ENCODE measurements around the gene NAA15. TPM values are rescaled to one million over a fixed set of nuclear protein-coding genes. Genes with fewer than 3 reads are reported as not detected.
"Not testable (repeated sequence)": the region's sequence is repeated elsewhere in the genome, so short reads cannot be mapped to it uniquely, and the experiment has no call there.

NAA15 gene
- total RNA-seq, 1 donor from 2014 or later: 86.7 TPM

DNA sequence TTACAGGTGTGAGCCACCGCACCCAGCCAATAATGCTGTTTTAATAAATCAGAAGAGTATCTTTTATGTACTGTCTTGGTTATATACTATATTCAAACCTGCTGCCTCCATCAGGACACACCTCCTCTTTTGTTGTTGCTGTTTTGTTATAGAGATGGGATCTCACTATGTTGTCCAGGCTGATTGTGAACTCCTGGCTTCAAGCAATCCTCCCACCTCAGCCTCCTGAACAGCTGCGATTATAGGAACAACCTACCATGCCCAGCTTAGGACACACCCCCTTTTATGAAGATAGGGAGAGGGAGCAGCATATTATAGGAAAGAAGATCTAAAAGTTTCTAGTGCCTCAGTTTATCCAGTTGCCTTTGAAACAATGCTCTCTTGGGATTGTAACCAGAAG lies 90.4 kb downstream of the NAA15 start:
- H3K4me1 Mint-ChIP-seq (ENCODE audit: low read depth): peaks cover 7% of the 10 kb centered on the region
- no peak overlapping the region for H3K4me3 Mint-ChIP-seq (ENCODE audit: low read depth)
- intact Hi-C loops (cut with micrococcal nuclease): no loop called here
- H3K27ac Mint-ChIP-seq: no peak overlapping the region
- no peaks in the 10 kb centered on the region for H3K27me3 Mint-ChIP-seq (ENCODE audit: low read depth)
- peaks cover 55% of the 10 kb centered on the region for H3K36me3 Mint-ChIP-seq (ENCODE audit: low read depth)
- DNase-seq (ENCODE audit: low spot score): no peak
- no peaks in the 10 kb centered on the region for H3K9me3 Mint-ChIP-seq

DNA sequence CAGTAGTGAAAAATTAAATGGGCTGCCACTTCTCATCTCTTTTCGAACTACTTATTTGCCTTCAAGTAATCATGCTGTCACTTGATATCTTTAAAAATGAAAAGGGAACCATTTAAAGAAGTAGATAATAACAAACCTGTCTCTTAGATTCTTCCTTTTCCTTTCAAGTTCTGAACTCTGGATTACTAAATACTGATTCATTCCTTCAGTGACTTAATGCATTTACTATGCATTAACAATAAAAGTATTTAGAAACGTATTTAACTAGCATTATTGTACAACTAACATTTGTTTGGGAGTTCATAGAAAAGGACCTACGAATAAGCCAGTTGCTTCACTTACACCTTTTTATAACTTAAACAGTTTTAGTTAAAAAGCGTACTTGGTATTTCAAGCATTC lies 91.5 kb downstream of the NAA15 start:
- no peak for DNase-seq (ENCODE audit: low spot score)
- intact Hi-C loops (cut with micrococcal nuclease): no loop called here
- Mint-ChIP-seq H3K27ac (no peak overlapping the region), H3K27me3 (ENCODE audit: low read depth) (no peaks in the 10 kb centered on the region), H3K4me3 (ENCODE audit: low read depth) (no peak overlapping the region), H3K4me1 (ENCODE audit: low read depth) (peaks cover 7% of the 10 kb centered on the region), H3K36me3 (ENCODE audit: low read depth) (peaks cover 59% of the 10 kb centered on the region), H3K9me3 (no peaks in the 10 kb centered on the region)

DNA sequence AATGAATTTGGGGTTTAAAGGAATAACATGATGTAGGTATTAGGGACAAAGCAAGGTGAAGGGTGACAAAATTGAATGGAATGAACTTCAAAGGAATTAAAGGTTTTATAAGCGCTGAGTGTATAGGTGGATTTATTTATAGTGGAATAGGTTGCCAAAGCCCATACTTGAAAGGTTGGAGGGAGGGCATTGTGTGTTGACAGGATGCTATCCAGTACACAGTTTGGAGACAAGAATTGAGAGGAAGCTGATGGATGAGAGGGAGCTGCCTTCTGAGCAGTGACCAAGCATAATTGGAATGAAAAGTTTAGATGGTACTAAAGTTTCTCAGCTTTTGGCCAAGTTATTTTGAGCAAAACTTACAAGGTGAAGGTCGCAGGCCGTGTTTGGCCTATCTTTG lies 100.1 kb downstream of the NAA15 start:
- DNase-seq (ENCODE audit: low spot score): no peak

DNA sequence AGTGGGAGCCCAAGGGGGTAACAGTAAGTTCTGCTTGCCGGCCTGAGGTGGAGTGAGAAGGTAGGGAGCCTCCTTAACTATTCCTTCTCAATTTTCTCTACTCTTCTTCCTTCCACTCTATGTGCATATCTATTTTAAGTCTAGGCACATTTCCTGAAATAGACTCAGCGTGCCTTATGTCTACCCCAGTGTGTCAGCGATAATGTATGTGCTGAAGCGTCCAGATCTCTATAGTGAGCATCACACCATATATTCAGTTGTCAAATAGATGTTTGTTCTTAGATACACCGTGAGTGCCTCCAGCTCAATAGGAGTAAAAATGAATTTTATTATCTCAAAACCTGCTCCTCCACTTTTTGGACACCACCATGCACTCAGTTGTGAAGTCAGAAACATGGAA lies 101.1 kb downstream of the NAA15 start:
- no peak for DNase-seq (ENCODE audit: low spot score)
- intact Hi-C loops (cut with micrococcal nuclease): no loop called here
- Mint-ChIP-seq H3K4me1 (ENCODE audit: low read depth) (no peaks in the 10 kb centered on the region), H3K27me3 (ENCODE audit: low read depth) (no peaks in the 10 kb centered on the region), H3K36me3 (ENCODE audit: low read depth) (peaks cover 24% of the 10 kb centered on the region), H3K9me3 (no peaks in the 10 kb centered on the region), H3K4me3 (ENCODE audit: low read depth) (no peak overlapping the region), H3K27ac (no peak overlapping the region)

More for the DNA sequence above, 100.1 kb downstream of the NAA15 start:
- no peaks in the 10 kb centered on the region for H3K27me3 Mint-ChIP-seq (ENCODE audit: low read depth)
- no peaks in the 10 kb centered on the region for H3K4me1 Mint-ChIP-seq (ENCODE audit: low read depth)
- intact Hi-C loops (cut with micrococcal nuclease): no loop called here
- peaks cover 24% of the 10 kb centered on the region for H3K36me3 Mint-ChIP-seq (ENCODE audit: low read depth)
- no peaks in the 10 kb centered on the region for H3K9me3 Mint-ChIP-seq
- H3K4me3 Mint-ChIP-seq (ENCODE audit: low read depth): no peak overlapping the region
- H3K27ac Mint-ChIP-seq: no peak overlapping the region

DNA sequence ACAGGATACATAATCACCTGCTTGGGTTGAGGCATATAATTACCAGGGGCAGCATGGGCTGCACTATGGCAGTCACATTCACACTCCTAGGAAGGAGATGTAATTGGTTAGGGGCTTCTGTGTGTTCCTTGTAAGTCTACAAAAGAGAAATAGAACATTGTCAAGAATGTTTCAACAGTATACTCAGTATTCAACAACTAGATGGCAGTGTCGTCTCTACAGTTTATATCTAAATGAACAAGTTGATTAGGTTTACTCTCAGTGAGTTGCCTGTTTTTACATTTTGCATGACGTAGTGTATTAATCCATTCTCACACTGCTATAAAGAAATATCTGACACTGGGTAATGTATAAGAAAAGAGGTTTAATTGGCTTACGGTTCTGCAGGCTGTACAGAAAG lies 102.2 kb downstream of the NAA15 start:
- Mint-ChIP-seq H3K4me3 (ENCODE audit: low read depth) (no peak overlapping the region), H3K36me3 (ENCODE audit: low read depth) (peaks cover 17% of the 10 kb centered on the region), H3K27me3 (ENCODE audit: low read depth) (no peaks in the 10 kb centered on the region), H3K9me3 (no peaks in the 10 kb centered on the region), H3K27ac (no peak overlapping the region), H3K4me1 (ENCODE audit: low read depth) (no peaks in the 10 kb centered on the region)
- intact Hi-C loops (cut with micrococcal nuclease): no loop called here
- no peak for DNase-seq (ENCODE audit: low spot score)

DNA sequence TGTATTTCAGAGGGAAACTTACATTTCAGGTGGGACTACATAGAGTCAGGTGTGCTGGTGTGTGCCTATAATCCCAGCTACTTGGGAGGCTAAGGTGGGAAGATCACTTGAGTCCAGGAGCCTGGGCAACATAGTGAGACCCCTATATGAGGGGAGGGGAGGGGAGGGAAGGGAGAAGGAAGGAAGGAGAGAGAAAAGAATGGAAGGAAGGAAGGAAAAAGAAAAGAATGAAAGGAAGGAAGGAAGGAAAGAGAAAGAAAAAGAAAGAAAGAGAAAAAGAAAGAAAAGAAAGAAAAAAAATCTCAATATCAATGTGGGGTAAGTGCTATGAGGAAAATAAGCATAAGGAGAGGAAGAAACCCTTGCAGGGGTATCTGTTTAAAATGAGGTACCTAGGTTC lies 109.0 kb downstream of the NAA15 start:
- no peak for DNase-seq (ENCODE audit: low spot score)
- H3K27ac Mint-ChIP-seq: no peak overlapping the region
- H3K36me3 Mint-ChIP-seq (ENCODE audit: low read depth): peaks cover 32% of the 10 kb centered on the region
- H3K9me3 Mint-ChIP-seq: peaks cover 5% of the 10 kb centered on the region
- H3K4me1 Mint-ChIP-seq (ENCODE audit: low read depth): no peaks in the 10 kb centered on the region
- H3K4me3 Mint-ChIP-seq (ENCODE audit: low read depth): no peak overlapping the region
- no peaks in the 10 kb centered on the region for H3K27me3 Mint-ChIP-seq (ENCODE audit: low read depth)
- intact Hi-C loops (cut with micrococcal nuclease): loop anchor here (10.0 kb wide), 1 partner anchor 244 kb away; no protein-coding TSS in a partner anchor

DNA sequence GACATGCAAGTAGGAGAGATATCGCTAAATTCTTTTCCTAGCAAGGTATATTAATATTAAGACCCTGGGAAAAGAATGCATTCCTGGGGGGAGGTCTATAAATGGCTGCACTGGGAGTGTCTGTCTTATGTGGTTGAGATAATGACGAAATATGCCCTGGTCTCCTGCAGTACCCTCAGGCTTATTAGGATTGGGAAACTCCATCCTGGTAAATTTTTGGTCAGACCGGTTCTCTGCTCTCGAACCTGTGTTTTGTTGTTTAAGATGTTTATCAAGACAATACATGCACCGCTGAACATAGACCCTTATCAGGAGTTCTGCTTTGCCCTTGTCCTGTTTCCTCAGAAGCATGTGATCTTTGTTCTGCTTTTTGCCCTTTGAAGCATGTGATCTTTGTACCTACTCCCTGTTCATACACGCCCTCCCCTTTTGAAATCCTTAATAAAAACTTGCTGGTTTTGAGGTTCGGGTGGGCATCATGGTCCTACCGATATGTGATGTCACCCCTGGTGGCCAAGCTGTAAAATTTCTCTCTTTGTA lies 113.4 kb downstream of the NAA15 start:
- H3K9me3 Mint-ChIP-seq; H3K4me3 Mint-ChIP-seq (ENCODE audit: low read depth); H3K27me3 Mint-ChIP-seq (ENCODE audit: low read depth); H3K4me1 Mint-ChIP-seq (ENCODE audit: low read depth); DNase-seq (ENCODE audit: low spot score); H3K27ac Mint-ChIP-seq: not testable (repeated sequence)
- H3K36me3 Mint-ChIP-seq (ENCODE audit: low read depth): peaks cover 30% of the 10 kb centered on the region
- intact Hi-C loops (cut with micrococcal nuclease): loop anchor here (10.0 kb wide), 1 partner anchor 240 kb away; no protein-coding TSS in a partner anchor

DNA sequence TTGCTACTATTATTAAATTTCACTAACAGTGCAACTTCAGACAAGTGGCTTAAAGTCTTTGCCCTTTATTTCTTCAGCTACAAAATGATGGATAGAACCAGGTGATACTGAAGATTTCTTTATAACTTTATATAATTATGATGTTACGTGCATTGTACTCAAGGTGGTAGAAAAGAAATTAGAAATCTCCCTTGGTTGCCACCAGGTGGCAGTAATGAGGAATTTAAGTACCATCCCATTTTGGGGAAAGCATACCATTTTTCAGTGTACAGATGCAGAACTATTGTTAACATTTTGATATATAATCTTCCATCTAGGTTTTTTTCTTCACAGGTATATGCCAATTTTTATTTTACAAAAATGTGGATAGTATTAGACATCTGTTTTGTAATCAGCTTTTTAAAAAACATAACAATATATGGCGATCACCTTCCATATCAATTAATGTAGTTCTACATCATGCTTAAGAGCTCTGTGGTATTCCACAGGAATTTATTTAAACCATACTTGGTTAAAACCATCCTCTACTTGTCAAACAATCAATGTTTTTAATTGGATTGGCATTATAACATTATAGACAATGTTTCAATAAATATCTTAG lies 114.9 kb downstream of the NAA15 start:
- intact Hi-C loops (cut with micrococcal nuclease): loop anchor here (1.0 to 10.0 kb wide), 3 partner anchors 37 to 239 kb away; no protein-coding TSS in a partner anchor
- H3K27ac Mint-ChIP-seq: no peak overlapping the region
- no peak overlapping the region for H3K4me3 Mint-ChIP-seq (ENCODE audit: low read depth)
- no peak for DNase-seq (ENCODE audit: low spot score)
- H3K27me3 Mint-ChIP-seq (ENCODE audit: low read depth): no peaks in the 10 kb centered on the region
- peaks cover 30% of the 10 kb centered on the region for H3K36me3 Mint-ChIP-seq (ENCODE audit: low read depth)
- H3K4me1 Mint-ChIP-seq (ENCODE audit: low read depth): peaks cover 8% of the 10 kb centered on the region
- H3K9me3 Mint-ChIP-seq: peaks cover 5% of the 10 kb centered on the region

DNA sequence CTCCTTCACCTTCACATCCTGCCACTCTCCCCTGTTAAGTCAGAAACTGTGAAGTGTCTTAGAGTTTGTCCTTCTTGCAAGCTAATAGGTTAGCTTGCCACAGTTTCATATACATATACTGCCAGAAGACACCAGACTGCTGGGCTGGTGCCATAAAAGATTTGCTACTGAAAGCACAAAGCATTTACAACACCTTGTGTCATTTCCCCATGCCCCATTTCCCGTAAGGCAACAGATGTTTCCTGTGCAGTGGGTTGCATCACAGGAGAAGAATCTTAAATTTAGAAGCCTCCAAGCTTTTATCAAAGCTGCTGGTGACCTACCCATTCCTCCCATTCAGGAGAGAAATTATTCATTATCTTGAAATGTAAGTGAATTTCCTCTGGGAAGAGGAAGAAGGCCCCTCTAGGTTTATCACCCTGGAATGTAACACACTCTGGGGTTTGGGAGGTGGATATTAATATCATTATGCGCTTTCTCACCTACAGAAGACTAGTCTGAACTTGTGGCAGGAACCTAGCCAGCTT lies 118.1 kb downstream of the NAA15 start:
- peaks cover 5% of the 10 kb centered on the region for H3K9me3 Mint-ChIP-seq
- H3K36me3 Mint-ChIP-seq (ENCODE audit: low read depth): peaks cover 13% of the 10 kb centered on the region
- H3K27me3 Mint-ChIP-seq (ENCODE audit: low read depth): no peaks in the 10 kb centered on the region
- DNase-seq (ENCODE audit: low spot score): no peak
- peaks cover 8% of the 10 kb centered on the region for H3K4me1 Mint-ChIP-seq (ENCODE audit: low read depth)
- H3K4me3 Mint-ChIP-seq (ENCODE audit: low read depth): no peak overlapping the region
- H3K27ac Mint-ChIP-seq: no peak overlapping the region
- intact Hi-C loops (cut with micrococcal nuclease): loop anchor here (10.0 kb wide), 1 partner anchor 235 kb away; no protein-coding TSS in a partner anchor

DNA sequence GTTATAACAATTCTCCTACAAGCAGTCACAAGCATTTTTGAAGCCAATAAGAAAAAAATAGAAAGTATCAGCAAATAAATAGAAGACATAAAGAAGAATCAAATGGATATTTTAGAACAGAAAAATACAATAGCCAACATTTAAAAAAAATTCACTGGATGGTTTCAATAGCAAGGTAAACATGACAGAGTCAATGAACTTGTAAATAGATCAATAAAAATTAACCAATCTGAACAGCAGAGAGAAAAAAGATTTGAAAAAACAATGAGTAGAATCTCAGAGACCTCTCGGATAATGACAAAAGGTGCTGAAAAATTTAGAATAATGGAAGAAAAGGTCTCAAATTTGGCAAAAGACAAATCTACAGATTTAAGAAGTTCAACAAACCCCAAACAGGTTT lies 119.3 kb downstream of the NAA15 start:
- H3K36me3 Mint-ChIP-seq (ENCODE audit: low read depth): peaks cover 3% of the 10 kb centered on the region
- H3K9me3 Mint-ChIP-seq: no peaks in the 10 kb centered on the region
- no peak overlapping the region for H3K27ac Mint-ChIP-seq
- H3K27me3 Mint-ChIP-seq (ENCODE audit: low read depth): no peaks in the 10 kb centered on the region
- DNase-seq (ENCODE audit: low spot score): no peak
- no peak overlapping the region for H3K4me3 Mint-ChIP-seq (ENCODE audit: low read depth)
- intact Hi-C loops (cut with micrococcal nuclease): no loop called here
- H3K4me1 Mint-ChIP-seq (ENCODE audit: low read depth): peaks cover 8% of the 10 kb centered on the region

DNA sequence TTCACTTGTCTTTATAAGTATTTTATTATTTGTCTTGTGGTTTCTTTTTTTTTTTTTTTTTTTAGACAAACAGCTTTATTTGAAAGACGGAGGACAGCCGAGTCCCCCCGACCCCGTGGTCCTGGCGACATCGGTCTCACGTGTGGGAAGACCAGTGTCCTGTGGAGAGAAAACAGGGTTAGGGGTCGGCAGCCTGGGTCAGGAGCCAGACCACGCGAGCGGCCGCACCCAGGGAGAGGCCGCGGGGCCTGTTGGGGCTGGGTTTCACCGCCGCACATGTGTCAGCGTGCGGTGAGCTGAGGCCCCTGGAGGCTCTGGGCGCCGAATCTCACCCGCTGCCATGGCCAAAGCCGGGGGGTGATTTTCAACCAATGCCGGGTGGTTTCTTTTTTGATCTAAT lies 134.8 kb downstream of the NAA15 start:
- Mint-ChIP-seq H3K27ac (peak overlapping the region; percentile 30), H3K4me3 (ENCODE audit: low read depth) (no peak overlapping the region), H3K27me3 (ENCODE audit: low read depth) (no peaks in the 10 kb centered on the region), H3K4me1 (ENCODE audit: low read depth) (peaks cover 10% of the 10 kb centered on the region), H3K9me3 (peaks cover 42% of the 10 kb centered on the region), H3K36me3 (ENCODE audit: low read depth) (peaks cover 59% of the 10 kb centered on the region)
- no peak for DNase-seq (ENCODE audit: low spot score)
- intact Hi-C loops (cut with micrococcal nuclease): no loop called here

DNA sequence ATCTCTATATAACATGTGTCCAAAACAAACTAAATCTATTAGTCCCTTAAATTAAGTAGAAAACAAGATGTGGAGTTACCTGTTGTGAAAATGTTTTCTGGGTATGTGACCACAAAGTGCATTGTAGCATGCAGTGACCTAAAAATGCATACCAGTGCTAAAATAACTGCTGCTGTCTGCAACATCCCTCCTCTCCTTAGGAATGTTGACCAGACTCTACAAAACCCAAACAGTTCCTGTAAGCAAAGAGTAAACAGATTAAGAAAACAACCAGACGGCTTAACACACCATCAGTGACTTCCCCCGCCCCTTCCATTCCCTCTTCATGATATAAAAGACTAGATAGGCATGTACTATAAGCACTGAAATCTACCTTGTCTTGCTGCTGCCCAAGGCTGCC lies 136.8 kb downstream of the NAA15 start:
- H3K9me3 Mint-ChIP-seq: peaks cover 43% of the 10 kb centered on the region
- intact Hi-C loops (cut with micrococcal nuclease): no loop called here

DNA sequence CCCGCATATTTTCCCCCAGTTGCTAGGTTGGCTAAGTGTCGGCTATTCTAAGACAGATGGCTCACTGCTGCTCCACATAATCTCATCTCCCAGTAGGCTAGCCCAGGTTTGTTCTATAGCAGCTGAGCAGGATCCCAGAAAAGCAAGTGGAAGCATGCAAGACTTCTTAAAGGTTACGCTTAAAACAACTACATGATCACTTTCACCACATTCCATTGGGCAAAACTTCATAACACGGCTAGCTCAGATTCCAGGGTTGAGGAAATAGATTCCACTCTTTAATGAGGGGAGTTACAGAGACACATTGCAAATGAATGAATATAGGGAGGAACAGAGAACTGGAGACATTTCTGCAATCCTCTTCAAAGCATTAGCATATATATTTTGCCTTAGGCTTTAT lies 139.7 kb downstream of the NAA15 start:
- no peak overlapping the region for H3K4me3 Mint-ChIP-seq (ENCODE audit: low read depth)
- H3K4me1 Mint-ChIP-seq (ENCODE audit: low read depth): peaks cover 4% of the 10 kb centered on the region
- DNase-seq (ENCODE audit: low spot score): no peak
- H3K27ac Mint-ChIP-seq: no peak overlapping the region
- H3K9me3 Mint-ChIP-seq: peaks cover 40% of the 10 kb centered on the region
- peaks cover 45% of the 10 kb centered on the region for H3K36me3 Mint-ChIP-seq (ENCODE audit: low read depth)
- intact Hi-C loops (cut with micrococcal nuclease): no loop called here
- H3K27me3 Mint-ChIP-seq (ENCODE audit: low read depth): no peaks in the 10 kb centered on the region

More for the DNA sequence above, 136.8 kb downstream of the NAA15 start:
- Mint-ChIP-seq H3K27ac (no peak overlapping the region), H3K4me3 (ENCODE audit: low read depth) (no peak overlapping the region), H3K36me3 (ENCODE audit: low read depth) (peaks cover 49% of the 10 kb centered on the region), H3K4me1 (ENCODE audit: low read depth) (peaks cover 10% of the 10 kb centered on the region), H3K27me3 (ENCODE audit: low read depth) (no peaks in the 10 kb centered on the region)
- no peak for DNase-seq (ENCODE audit: low spot score)
